GM21447 (cell line): ENCODE data around the gene ELOA.
"Not testable (repeated sequence)": the region's sequence is repeated elsewhere in the genome, so short reads cannot be mapped to it uniquely, and the experiment has no call there.

ENCODE experiments used
- ATAC-seq: cut with Tn5 transposase; IDR thresholded peaks from one replicate; pipeline ENCODE4 v1.9.1; 2021; ENCODE audit not compliant: unreplicated experiment

ELOA gene

DNA sequence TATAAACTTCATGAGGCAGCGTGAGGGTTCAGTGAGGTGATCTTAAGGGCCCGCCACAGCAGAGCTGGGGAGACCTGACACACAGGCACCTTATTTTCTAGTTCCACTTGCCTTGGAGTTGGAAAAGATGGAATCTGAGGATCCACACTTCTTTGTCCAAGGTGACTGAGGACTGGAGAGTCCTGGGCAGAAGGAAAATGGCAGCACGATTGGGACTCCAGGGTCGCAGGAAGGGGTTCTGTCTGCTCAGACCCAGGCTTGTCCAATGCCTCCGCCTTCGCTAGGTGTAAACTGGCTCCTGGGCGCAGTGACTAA, 55.9 kb downstream of the ELOA start:
- ATAC-seq, result no peak

DNA sequence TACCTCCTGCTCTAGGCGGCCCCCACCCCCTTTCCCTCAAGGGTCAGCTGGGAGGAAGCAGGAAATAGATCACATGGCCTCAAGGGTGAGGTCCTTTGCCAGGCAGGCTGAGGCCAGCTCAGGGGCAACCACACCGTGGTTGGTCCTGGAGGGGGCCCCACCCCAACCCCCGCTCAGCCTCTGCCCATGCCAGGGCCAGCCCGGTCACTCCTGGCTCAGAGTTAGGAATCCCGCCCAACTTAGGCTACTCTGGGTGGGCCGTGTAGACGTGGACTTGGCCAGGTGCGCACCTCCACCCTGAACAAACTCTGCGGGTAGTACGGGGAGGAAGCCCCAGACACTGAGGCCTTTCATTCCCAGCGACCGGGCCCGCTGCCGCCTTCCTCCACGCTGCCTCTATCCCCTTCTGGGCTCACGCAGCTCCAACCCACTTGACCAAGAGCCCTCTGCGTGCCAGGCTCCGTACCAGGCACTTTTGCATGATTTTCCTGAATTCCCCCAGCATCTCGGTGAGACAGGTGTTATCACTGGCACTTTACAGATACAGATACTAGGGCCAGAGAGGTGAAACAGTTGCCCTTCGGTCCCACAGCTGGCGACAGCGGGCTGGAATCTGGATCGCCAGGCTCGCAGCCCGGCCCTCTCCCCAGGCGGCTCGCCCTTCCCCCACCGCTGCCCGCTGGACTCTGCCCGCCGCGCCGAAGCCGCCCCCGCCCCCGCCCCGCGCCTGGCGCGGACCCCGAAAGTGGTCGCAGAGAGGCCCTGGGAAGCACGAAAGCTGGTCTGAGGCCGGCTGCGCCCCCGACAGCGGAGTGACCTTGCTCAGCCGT, 56.5 kb downstream of the ELOA start:
- peak; percentile 13 for ATAC-seq

DNA sequence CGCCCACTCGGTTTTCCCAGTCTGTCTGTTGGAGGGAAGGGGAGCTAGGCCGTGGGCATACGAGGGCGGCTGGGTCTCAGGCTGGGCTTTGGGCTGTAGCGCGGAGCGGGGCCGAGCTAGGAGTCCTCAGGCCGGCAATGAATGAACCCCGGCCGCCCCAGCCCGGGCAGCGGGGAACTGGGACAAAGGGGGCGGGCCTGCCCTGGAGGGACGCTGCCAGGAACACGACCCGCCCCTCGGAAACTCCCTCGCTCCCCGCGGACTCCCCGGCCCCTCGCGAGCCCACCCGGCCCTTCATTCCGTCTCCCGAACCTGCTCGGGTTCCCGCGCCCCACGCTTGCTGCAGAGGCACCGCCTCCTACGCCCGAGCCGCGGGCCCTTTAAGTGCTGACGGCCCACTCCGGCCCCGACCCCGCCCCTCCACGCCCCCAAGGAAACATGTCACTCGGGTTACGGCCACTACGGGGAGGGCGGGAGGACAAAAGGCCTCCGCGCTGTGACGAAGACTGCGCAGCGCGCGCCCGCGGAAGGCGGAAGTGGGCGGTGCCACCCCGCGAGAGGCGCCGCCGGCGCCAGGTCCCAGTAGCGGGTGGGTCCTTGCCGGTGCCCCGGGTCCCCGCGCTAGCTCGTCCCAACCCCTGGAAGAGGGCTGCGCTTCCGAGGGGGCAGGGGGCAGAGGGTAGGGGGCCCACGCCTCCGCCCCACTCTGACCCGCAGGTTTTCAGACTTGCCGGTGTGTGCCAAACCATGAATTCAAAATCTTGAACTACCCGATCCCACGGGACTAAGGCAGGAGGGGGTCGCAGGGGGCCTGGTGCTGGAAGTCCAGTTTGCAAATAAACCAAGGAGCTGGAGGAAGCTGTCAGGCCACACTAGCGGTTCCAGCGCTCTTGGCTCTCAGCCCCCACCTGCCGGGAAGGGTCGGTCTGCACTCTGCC, 57.4 kb downstream of the ELOA start, which contains the start of gene GALE:
TSS of gene GALE (minus strand) at position 355 of the 938 bp plus-strand sequence. CDS start 1,747 bp downstream, outside the sequence.
- ATAC-seq, result peak; percentile 68

DNA sequence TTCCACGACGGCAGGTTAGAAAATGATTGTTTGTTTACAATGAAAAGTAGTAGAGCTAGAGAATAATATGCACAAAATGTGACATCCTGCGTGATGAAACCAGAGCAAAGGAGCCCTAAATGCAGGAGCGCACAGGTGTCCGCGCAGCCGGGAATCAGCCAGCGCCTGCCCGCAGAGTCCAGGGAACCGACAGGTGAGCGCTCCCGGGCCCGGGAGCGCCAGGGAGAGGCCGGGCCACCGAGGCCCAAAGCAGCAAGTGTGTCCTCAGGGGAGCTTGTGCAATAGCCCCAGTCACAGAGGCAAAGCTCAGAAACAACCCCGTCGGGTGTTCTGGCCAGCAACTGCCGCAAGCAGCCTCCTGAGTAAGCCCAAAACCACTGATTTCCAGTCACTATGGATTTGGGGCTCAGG, 58.1 kb downstream of the ELOA start:
- ATAC-seq, result no peak

DNA sequence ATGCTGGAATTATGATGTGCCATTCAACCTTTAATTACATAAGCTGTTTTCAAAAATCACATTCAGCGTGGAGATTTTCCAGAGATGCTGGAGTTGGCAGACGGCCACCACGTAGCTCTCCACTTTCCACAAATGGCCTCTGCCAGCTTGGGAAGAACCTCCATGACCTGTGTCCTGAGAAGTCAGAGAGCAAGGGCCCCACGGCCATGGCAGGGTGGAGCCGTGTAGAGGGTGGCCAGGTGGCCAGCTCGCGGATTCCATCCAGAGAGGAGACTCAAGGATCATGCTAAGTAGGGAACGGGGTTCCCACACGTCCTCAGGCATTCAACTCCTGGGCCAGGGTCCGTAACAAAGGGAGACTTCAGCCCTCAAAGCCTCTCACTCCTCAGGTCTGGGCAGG, 58.6 kb downstream of the ELOA start:
- ATAC-seq, result no peak

DNA sequence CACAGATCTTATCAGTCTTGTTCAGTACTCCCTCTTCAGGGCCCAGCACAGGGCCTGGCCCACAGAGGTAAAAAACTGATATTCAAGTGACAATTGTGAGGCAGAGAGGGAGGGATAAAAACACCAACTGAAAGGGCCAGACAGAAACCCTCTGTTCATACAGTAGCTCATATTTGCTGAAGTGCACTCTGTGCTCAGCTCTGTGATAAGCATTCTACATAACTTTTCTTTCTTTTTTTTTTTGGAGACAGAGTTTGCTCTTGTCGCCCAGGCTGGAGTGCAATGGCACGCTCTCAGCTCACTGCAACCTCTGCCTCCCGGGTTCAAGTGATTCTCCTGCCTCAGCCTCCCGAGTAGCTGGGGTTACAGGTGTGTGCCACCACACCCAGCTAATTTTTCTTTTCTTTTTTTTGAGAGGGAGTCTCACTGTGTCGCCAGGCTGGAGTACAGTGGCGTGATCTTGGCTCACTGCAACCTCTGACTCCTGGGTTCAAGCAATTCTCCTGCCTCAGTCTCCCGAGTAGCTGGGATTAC, 59.6 kb downstream of the ELOA start:
- ATAC-seq, result not testable (repeated sequence)

DNA sequence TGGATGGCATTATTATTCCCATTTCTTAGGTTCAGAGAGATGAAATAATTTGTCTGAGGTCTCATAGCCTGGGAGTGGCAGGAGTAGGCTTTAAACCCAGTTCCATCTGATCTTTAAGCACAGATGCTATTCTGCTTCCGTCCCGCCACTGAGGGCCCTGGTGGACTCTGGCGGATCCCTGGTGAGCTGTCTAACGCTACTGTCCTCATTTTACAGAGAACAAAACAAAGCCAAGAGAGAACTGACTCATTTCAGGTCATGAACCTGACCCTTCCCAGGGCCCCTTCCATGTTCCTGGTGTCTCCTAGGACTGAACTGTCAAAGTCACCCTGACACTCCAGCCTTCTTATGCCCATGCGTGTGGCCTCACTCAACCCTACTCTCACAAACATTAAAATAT, 60.4 kb downstream of the ELOA start:
- no peak for ATAC-seq

DNA sequence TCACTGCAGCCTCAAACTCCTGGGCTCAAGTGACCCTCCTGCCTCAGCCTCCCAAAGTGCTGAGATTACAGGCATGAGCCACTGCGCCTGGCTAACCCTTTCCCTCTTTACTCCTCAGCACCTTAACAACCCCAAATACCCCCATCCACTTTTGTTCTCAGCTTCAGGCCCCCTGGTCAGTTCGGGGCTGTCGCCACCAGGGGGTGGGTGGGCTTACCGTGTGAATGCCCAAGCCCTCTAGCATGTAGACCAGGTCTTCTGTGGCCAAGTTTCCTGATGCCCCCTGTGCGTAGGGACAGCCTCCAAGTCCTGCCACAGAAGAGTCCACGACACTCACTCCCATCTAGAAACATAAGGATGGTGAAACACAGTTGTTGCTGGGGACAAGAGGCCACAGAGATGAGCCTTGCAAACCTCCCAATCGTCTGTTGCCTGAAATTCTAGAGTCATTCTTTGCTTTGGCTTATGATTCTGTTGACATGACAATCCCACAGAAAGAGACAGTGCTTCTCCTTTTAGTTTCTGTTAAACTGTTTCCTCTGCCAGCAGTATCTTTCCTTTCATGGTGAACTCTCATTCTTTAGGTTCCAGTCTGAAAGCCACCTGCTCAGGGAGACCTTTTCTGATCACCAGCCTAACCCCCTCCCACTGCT, 61.0 kb downstream of the ELOA start:
- ATAC-seq, result no peak

DNA sequence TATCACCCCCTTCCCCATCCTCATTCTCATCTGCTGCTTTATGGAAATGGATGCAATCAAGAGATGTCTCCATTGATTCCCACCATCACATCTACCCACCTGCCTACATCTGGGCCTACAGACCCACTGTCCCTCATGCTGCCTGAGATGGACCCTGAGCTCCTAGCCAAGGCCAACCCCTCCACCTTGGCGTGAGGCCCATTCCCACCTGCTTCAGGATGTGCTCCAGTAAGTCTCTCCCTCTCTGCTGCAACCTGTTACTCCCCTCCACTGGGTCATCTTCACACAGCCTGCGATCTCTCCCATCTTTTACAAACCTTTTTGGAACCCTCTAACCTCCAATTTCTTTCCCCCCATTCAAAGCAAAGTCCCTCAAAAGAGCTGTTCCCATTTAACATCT, 61.8 kb downstream of the ELOA start:
- no peak for ATAC-seq

DNA sequence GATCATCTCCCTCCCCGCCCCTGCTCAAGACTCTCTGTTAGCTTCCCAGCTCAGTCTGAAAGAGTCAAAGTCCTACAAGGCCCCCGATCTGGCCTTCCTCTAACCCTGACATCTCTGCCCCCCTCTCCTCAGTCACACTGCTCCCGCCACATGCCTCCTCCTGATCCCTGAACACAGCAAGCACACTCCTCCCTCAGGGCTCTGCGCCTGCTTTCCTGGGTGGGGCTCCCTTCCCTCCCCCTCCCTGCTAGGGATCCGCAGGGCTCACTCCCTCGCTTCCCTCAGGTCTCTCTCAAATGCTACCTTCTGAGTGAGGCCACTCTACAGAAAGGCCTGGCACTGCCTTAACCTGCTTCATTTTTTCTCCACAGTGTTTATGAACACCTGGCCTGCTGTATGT, 63.0 kb downstream of the ELOA start:
- ATAC-seq, result no peak

DNA sequence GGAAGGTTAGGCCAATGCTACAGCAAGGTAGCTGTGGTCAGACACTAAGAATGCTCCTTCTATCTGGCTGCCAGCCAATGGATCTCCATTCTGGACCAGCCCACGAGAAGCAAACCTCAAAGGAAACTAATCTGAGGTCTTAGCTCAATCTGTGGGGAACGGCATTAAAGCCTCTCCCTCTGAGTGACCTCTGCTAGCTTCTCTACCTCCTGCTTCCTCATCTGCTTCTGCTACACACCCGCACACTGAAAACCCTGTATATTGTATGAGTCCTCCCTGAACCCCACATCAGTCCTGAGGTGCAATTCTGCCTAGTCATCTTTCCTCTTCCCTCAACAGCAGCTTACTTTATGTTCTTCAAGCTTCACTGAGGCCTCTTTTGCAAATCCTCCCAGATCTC, 64.2 kb downstream of the ELOA start:
- no peak for ATAC-seq

DNA sequence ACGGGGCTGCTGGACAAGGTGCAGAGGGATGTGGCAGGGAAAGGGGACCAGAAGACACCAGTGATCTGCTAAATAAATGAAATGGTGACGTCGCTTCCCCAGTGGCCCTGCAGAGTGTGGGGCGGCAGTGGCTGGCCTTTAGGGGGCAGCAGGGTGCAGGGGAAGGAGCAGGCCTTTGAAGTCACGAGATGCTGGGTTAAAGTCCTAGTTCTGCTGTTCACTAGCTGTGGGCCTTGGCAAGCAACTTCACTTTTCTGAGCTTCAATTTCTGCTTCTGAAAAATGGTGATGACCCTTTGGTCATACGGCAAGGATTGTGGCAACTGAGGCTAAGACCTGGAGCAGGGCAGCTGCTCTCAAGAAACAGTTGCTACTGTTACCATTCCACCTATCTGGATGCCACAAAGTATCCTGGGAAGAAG, 66.5 kb downstream of the ELOA start:
- peak; percentile 62 for ATAC-seq

DNA sequence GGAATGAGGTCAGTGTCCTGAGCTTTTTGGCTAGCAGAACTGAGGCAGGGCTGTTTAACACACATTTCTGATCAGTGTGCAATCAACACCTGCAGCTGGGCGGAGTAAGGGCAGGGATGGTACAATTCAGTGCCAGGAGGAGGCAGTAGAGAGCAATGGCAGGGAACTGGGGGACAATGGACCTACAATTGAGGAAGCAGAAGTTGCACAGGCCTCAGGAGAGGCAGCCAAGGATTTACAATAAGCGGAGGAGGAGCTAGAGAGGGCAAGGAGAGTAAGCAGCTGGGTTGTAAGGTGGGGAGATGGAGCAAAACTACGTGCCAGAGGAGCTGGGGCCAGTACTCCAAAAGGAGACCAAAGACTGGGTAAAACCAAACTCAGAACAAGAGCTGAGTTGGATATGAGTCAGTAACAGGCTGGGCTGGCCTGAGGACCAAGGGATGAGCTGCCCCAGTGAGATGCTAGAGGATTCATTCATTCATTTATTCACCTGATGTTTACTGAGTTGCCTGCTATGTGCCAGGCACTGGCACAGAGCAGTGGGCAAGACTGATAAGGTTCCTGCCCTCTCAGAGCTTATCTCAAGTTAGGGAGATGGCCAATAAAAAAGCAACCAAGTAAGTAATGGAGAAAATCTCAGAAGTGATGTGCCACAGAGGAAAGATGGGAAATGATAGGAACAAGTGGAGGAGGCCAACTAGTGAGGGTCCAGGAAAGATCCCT, 67.7 kb downstream of the ELOA start:
- ATAC-seq, result no peak
